IPS-20b (cell line): ENCODE data around the gene ATP2B1.
"Not testable (repeated sequence)": the region's sequence is repeated elsewhere in the genome, so short reads cannot be mapped to it uniquely, and the experiment has no call there.

Experiments used
- H3K27ac ChIP-seq: one replicate; pipeline ENCODE4 v1.5.1; 2013; ENCODE audit warnings: low read length
- H3K27me3 ChIP-seq: 2 replicates; pipeline ENCODE4 v1.6.1; 2013; ENCODE audit warnings: mild to moderate bottlenecking, low read length, inconsistent platforms; ENCODE audit not compliant: insufficient read depth
- H3K36me3 ChIP-seq: 2 replicates; pipeline ENCODE4 v1.6.1; 2013; ENCODE audit warnings: low read depth, mild to moderate bottlenecking, inconsistent platforms, low read length, moderate library complexity; ENCODE audit not compliant: insufficient read depth
- H3K4me1 ChIP-seq: 2 replicates; pipeline ENCODE4 v1.6.1; 2013; ENCODE audit warnings: mild to moderate bottlenecking, control low read depth, inconsistent platforms, low read length, moderate library complexity; ENCODE audit not compliant: insufficient read depth
- H3K4me3 ChIP-seq: 2 replicates; pipeline ENCODE4 v1.5.1; 2013; ENCODE audit warnings: mild to moderate bottlenecking, low read length, inconsistent platforms
- H3K9ac ChIP-seq: 2 replicates; pipeline ENCODE4 v1.6.1; 2013; ENCODE audit warnings: low read depth, mild to moderate bottlenecking, inconsistent platforms, low read length, moderate library complexity
- H3K9me3 ChIP-seq: 2 replicates; pipeline ENCODE4 v1.6.1; 2013; ENCODE audit warnings: mild to moderate bottlenecking, low read depth, low read length, inconsistent platforms; ENCODE audit not compliant: insufficient read depth

ATP2B1 gene

GRCh38 chr12:89698607-89699006 is 10.0 kb downstream of the ATP2B1 start:
- Histone ChIP-seq H3K4me3 (no peak overlapping the region), H3K27me3 (no peaks in the 10 kb centered on the region)

GRCh38 chr12:89697728-89698127 is 10.9 kb downstream of the ATP2B1 start:
- not testable (repeated sequence) for H3K27ac ChIP-seq, H3K36me3 ChIP-seq, H3K4me1 ChIP-seq, H3K9me3 ChIP-seq, H3K9ac ChIP-seq, H3K4me3 ChIP-seq, H3K27me3 ChIP-seq

More at GRCh38 chr12:89698607-89699006, 10.0 kb downstream of the ATP2B1 start:
- H3K9me3 ChIP-seq = no peaks in the 10 kb centered on the region
- no peak overlapping the region for H3K27ac ChIP-seq
- H3K9ac ChIP-seq = no peak overlapping the region
- H3K4me1 ChIP-seq = no peaks in the 10 kb centered on the region; the same call in 1 of the 2 replicates
- no peaks in the 10 kb centered on the region for H3K36me3 ChIP-seq

- Histone ChIP-seq H3K27ac (no peak overlapping the region), H3K27me3 (no peaks in the 10 kb centered on the region), H3K9ac (no peak overlapping the region), H3K9me3 (no peaks in the 10 kb centered on the region), H3K4me1 (peaks cover 6% of the 10 kb centered on the region; the same call in 1 of the 2 replicates), H3K36me3 (no peaks in the 10 kb centered on the region), H3K4me3 (no peak overlapping the region)
Measured at GRCh38 chr12:89697296-89697695, 11.3 kb downstream of the ATP2B1 start.

- Histone ChIP-seq H3K4me3 (no peak overlapping the region), H3K36me3 (no peaks in the 10 kb centered on the region), H3K9me3 (no peaks in the 10 kb centered on the region), H3K9ac (no peak overlapping the region), H3K4me1 (peaks cover 6% of the 10 kb centered on the region; the same call in 1 of the 2 replicates), H3K27ac (no peak overlapping the region), H3K27me3 (no peaks in the 10 kb centered on the region)
Measured at GRCh38 chr12:89695830-89696229, 12.8 kb downstream of the ATP2B1 start.

- Histone ChIP-seq H3K9me3 (no peaks in the 10 kb centered on the region), H3K4me3 (no peak overlapping the region), H3K4me1 (peaks cover 6% of the 10 kb centered on the region; the same call in 1 of the 2 replicates), H3K9ac (no peak overlapping the region), H3K27me3 (no peaks in the 10 kb centered on the region), H3K36me3 (no peaks in the 10 kb centered on the region), H3K27ac (no peak overlapping the region)
Measured at GRCh38 chr12:89695100-89695499, 13.5 kb downstream of the ATP2B1 start.

GRCh38 chr12:89694542-89694941 is 14.1 kb downstream of the ATP2B1 start:
- Histone ChIP-seq H3K27ac (no peak overlapping the region), H3K4me3 (no peak overlapping the region), H3K27me3 (no peaks in the 10 kb centered on the region), H3K9ac (no peak overlapping the region), H3K36me3 (no peaks in the 10 kb centered on the region), H3K9me3 (no peaks in the 10 kb centered on the region), H3K4me1 (peaks cover 6% of the 10 kb centered on the region; the same call in 1 of the 2 replicates)

GRCh38 chr12:89693639-89694202 is 14.9 kb downstream of the ATP2B1 start:
- Histone ChIP-seq H3K9ac (no peak overlapping the region), H3K4me3 (no peak overlapping the region), H3K9me3 (no peaks in the 10 kb centered on the region), H3K27ac (no peak overlapping the region), H3K4me1 (peaks cover 6% of the 10 kb centered on the region; the same call in 1 of the 2 replicates), H3K36me3 (no peaks in the 10 kb centered on the region), H3K27me3 (no peaks in the 10 kb centered on the region)

GRCh38 chr12:89692439-89692838 is 16.2 kb downstream of the ATP2B1 start:
- Histone ChIP-seq H3K4me1 (peaks cover 6% of the 10 kb centered on the region; the same call in 1 of the 2 replicates), H3K27me3 (no peaks in the 10 kb centered on the region), H3K36me3 (no peaks in the 10 kb centered on the region), H3K4me3 (no peak overlapping the region), H3K9me3 (no peaks in the 10 kb centered on the region), H3K9ac (no peak overlapping the region), H3K27ac (no peak overlapping the region)

- peaks cover 6% of the 10 kb centered on the region; the same call in 1 of the 2 replicates for H3K4me1 ChIP-seq
Measured at GRCh38 chr12:89691659-89692058, 17.0 kb downstream of the ATP2B1 start.

GRCh38 chr12:89690925-89691324 is 17.7 kb downstream of the ATP2B1 start:
- H3K9me3 ChIP-seq = no peaks in the 10 kb centered on the region
- no peak overlapping the region for H3K4me3 ChIP-seq
- H3K27ac ChIP-seq = no peak overlapping the region
- H3K9ac ChIP-seq = no peak overlapping the region
- H3K4me1 ChIP-seq = peaks cover 6% of the 10 kb centered on the region; the same call in 1 of the 2 replicates
- H3K27me3 ChIP-seq = no peaks in the 10 kb centered on the region
- no peaks in the 10 kb centered on the region for H3K36me3 ChIP-seq

More at GRCh38 chr12:89691659-89692058, 17.0 kb downstream of the ATP2B1 start:
- Histone ChIP-seq H3K9ac (no peak overlapping the region), H3K36me3 (no peaks in the 10 kb centered on the region), H3K9me3 (no peaks in the 10 kb centered on the region), H3K27me3 (no peaks in the 10 kb centered on the region), H3K27ac (no peak overlapping the region), H3K4me3 (no peak overlapping the region)

- no peak overlapping the region for H3K27ac ChIP-seq
- no peaks in the 10 kb centered on the region for H3K9me3 ChIP-seq
- peaks cover 10% of the 10 kb centered on the region for H3K4me1 ChIP-seq
- H3K4me3 ChIP-seq = no peak overlapping the region
- H3K27me3 ChIP-seq = no peaks in the 10 kb centered on the region
- no peaks in the 10 kb centered on the region for H3K36me3 ChIP-seq
- H3K9ac ChIP-seq = no peak overlapping the region
Measured at GRCh38 chr12:89689306-89689705, 19.3 kb downstream of the ATP2B1 start.

GRCh38 chr12:89686311-89686710 is 22.3 kb downstream of the ATP2B1 start:
- Histone ChIP-seq H3K27ac (no peak overlapping the region), H3K4me3 (no peak overlapping the region), H3K9ac (no peak overlapping the region), H3K27me3 (no peaks in the 10 kb centered on the region), H3K9me3 (peaks cover 2% of the 10 kb centered on the region; the same call in 1 of the 2 replicates), H3K36me3 (no peaks in the 10 kb centered on the region), H3K4me1 (peaks cover 3% of the 10 kb centered on the region; the same call in 1 of the 2 replicates)
